ENCODE measurements around the gene UNC45A. TPM values are rescaled to one million over a fixed set of nuclear protein-coding genes. Genes with fewer than 3 reads are reported as not detected.

UNC45A gene
- total and polyA plus RNA-seq, 4 donors, result 13.9 to 31.2 (median 24.9) TPM

GRCh38 chr15:90901175-90902039, 33.7 kb upstream of the UNC45A start (continued):
- no peak for TF ChIP-seq GABPA (IDR thresholded peaks at IDR 0.05 in 1 of 2, conservative IDR thresholded peaks at IDR 0.05 in 1 of 2)
- no peak for TF ChIP-seq HNF4A (conservative IDR thresholded peaks at IDR 0.05)

GRCh38 chr15:90902040-90902839, 32.8 kb upstream of the UNC45A start:
- peak overlapping the region; percentile 51 to 87 (median 78) for H3K4me3 ChIP-seq (ENCODE audit: low read depth in 1 of 3, low read length in 3 of 3)
- TF ChIP-seq YY1 (IDR thresholded peaks at IDR 0.05) (peak; percentile 40), HNF4G (IDR thresholded peaks at IDR 0.05) (no peak), RAD21 (IDR thresholded peaks at IDR 0.05) (peak; percentile 64 to 70), SP1 (IDR thresholded peaks at IDR 0.05) (peak; percentile 34), ZBTB33 (IDR thresholded peaks at IDR 0.05) (no peak), REST (IDR thresholded peaks at IDR 0.05) (peak; percentile 30), CTCF (IDR thresholded peaks at IDR 0.05; ENCODE audit: low read depth, low read length, missing input control) (peak; percentile 62)
- H3K27me3 ChIP-seq (ENCODE audit: control insufficient read depth in 4 of 4, insufficient read depth in 4 of 4, low read length in 3 of 4), result no peaks in the 10 kb centered on the region
- no peaks in the 10 kb centered on the region for H3K9me3 ChIP-seq (ENCODE audit: control insufficient read depth in 4 of 4, low read length in 3 of 4)
- H3K9ac ChIP-seq (ENCODE audit: low read depth in 1 of 2, low read length in 2 of 2), result peak overlapping the region; percentile 2 to 60
- peak; percentile 79 for DNase-seq (ENCODE audit: low spot score)
- H3K36me3 ChIP-seq (ENCODE audit: control insufficient read depth in 4 of 4, insufficient read depth in 3 of 4, low read depth in 1 of 4, low read length in 3 of 4), result peaks cover 20 to 25% (median 23%) of the 10 kb centered on the region in 4 donors
- peak overlapping the region; percentile 74 to 84 for H3K27ac ChIP-seq (ENCODE audit: low read depth in 1 of 2, low read length in 2 of 2)
- H3K4me1 ChIP-seq (ENCODE audit: control insufficient read depth in 4 of 4, insufficient read depth in 4 of 4, low read length in 3 of 4), result peaks cover 0 to 18% (median 9%) of the 10 kb centered on the region in 4 donors
- under 1% methylated on average over 71 of the region's 71 CpGs for WGBS
